WTC11 (cell line): ENCODE results near the gene PXK.
"Not testable (repeated sequence)": the region's sequence is repeated elsewhere in the genome, so short reads cannot be mapped to it uniquely, and the experiment has no call there.

ENCODE experiments used
- CBFB ChIP-seq: sonication (generic); formaldehyde crosslinking; IDR thresholded peaks from 2 replicates; pipeline ENCODE4 v1.8.1; 2022; ENCODE audit warnings: mild to moderate bottlenecking, low read depth, missing genetic modification reagents
- JUN ChIP-seq: sonication (generic); formaldehyde crosslinking; IDR thresholded peaks from 2 replicates; pipeline ENCODE4 v1.8.0; 2023; ENCODE audit warnings: mild to moderate bottlenecking, missing genetic modification reagents
- NR2C2 ChIP-seq: sonication (generic); formaldehyde crosslinking; IDR thresholded peaks from 2 replicates; pipeline ENCODE4 v1.8.0; 2022; ENCODE audit warnings: mild to moderate bottlenecking, missing genetic modification reagents
- TP53 ChIP-seq: sonication (generic); formaldehyde crosslinking; IDR thresholded peaks from 2 replicates; pipeline ENCODE4 v1.8.1; 2023; ENCODE audit warnings: mild to moderate bottlenecking, missing genetic modification reagents
- ZNF232 ChIP-seq: sonication (generic); formaldehyde crosslinking; IDR thresholded peaks from 2 replicates; pipeline ENCODE4 v1.8.0; 2022; ENCODE audit warnings: mild to moderate bottlenecking, missing genetic modification reagents
- TF ChIP-seq, protein P1 (sequence below): sonication (generic); formaldehyde crosslinking; conservative IDR thresholded peaks from 2 replicates; pipeline ENCODE4 v1.8.1; 2022; ENCODE audit warnings: mild to moderate bottlenecking, missing genetic modification reagents
- TF ChIP-seq, protein P2 (sequence below): sonication (generic); formaldehyde crosslinking; IDR thresholded peaks from 2 replicates; pipeline ENCODE4 v1.8.0; 2023; ENCODE audit warnings: missing genetic modification reagents
- TF ChIP-seq, protein P3 (sequence below): fragments of 200-600 bp; IDR thresholded peaks from 2 replicates; pipeline ENCODE4 v1.8.0; 2022; ENCODE audit warnings: antibody characterized with exemption
- TF ChIP-seq, protein P4 (sequence below): sonication (generic); formaldehyde crosslinking; IDR thresholded peaks from 2 replicates; pipeline ENCODE4 v1.8.1; 2022; ENCODE audit warnings: mild to moderate bottlenecking, missing genetic modification reagents, moderate library complexity, borderline replicate concordance

DNA sequence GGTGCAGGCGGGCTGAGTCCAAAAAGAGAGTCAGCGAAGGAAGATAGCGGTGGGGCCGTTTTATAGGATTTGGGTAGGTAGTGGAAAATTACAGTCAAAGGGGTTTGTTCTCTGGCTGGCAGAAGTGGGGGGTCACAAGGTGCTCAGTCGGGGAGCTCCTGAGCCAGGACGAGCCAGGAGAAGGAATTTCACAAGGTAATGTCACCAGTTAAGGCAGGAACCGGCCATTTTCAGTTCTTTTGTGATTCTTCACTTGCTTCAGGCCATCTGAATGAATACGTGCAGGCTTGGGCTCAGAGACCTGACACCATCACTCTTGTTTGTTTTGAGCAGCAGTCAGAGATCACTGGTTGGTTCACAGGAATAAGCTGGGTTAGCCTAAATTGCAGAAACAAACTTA, 104.6 kb downstream of the PXK start:
- TF ChIP-seq, protein P1, sequence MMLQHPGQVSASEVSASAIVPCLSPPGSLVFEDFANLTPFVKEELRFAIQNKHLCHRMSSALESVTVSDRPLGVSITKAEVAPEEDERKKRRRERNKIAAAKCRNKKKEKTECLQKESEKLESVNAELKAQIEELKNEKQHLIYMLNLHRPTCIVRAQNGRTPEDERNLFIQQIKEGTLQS (CRISPR knock-in tag), result not testable (repeated sequence)
- TF ChIP-seq CBFB (CRISPR knock-in tag); JUN; TP53 (CRISPR knock-in tag); NR2C2 (CRISPR knock-in tag); ZNF232 (CRISPR knock-in tag): not testable (repeated sequence)
- TF ChIP-seq, protein P2, sequence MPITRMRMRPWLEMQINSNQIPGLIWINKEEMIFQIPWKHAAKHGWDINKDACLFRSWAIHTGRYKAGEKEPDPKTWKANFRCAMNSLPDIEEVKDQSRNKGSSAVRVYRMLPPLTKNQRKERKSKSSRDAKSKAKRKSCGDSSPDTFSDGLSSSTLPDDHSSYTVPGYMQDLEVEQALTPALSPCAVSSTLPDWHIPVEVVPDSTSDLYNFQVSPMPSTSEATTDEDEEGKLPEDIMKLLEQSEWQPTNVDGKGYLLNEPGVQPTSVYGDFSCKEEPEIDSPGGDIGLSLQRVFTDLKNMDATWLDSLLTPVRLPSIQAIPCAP (CRISPR knock-in tag), result not testable (repeated sequence)
- TF ChIP-seq, protein P3, sequence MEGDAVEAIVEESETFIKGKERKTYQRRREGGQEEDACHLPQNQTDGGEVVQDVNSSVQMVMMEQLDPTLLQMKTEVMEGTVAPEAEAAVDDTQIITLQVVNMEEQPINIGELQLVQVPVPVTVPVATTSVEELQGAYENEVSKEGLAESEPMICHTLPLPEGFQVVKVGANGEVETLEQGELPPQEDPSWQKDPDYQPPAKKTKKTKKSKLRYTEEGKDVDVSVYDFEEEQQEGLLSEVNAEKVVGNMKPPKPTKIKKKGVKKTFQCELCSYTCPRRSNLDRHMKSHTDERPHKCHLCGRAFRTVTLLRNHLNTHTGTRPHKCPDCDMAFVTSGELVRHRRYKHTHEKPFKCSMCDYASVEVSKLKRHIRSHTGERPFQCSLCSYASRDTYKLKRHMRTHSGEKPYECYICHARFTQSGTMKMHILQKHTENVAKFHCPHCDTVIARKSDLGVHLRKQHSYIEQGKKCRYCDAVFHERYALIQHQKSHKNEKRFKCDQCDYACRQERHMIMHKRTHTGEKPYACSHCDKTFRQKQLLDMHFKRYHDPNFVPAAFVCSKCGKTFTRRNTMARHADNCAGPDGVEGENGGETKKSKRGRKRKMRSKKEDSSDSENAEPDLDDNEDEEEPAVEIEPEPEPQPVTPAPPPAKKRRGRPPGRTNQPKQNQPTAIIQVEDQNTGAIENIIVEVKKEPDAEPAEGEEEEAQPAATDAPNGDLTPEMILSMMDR, result not testable (repeated sequence)
- TF ChIP-seq, protein P4, sequence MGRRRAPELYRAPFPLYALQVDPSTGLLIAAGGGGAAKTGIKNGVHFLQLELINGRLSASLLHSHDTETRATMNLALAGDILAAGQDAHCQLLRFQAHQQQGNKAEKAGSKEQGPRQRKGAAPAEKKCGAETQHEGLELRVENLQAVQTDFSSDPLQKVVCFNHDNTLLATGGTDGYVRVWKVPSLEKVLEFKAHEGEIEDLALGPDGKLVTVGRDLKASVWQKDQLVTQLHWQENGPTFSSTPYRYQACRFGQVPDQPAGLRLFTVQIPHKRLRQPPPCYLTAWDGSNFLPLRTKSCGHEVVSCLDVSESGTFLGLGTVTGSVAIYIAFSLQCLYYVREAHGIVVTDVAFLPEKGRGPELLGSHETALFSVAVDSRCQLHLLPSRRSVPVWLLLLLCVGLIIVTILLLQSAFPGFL (CRISPR knock-in tag), result not testable (repeated sequence)
